Fibroblast of skin of right biceps (primary cell): Measurements from ENCODE around the gene SRMS.
"Not testable (repeated sequence)": the region's sequence is repeated elsewhere in the genome, so short reads cannot be mapped to it uniquely, and the experiment has no call there.

Source experiments
- DNase-seq: peaks from one replicate; pipeline ENCODE4 v3.0.0-alpha.2; 2013

Gene SRMS

DNA sequence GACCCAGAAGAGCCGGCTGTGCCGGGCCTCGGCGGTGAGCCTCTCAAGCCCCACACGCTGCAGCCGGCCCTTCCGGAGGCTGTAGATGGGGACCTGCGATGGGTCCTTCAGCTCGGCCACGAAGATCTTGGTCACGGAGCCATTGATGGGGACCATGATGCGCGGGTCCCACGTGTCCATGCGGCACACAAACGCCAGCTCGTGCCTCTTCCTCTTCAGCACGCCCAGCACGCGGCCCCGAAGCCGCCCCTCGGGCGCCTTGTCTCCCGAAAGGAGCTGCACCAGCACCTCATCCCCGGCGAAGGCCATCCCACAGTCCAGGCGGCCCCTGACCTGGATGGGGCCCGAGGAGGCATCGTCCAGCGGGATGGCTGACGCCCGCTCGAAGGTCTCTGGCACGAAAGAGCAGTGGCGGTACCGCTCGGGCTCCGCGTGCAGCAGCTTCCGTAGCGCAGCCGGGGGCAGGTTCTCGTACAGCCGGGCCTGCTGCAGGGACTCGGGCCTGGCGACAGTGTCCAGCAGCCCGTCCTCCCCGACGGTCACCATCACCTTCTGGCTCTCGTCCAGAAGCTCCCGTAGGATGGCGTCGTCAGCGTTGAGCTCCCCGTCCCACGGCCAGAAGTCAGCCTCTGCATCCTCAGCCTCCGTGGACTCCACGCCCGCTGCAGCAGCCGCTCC lies 17.6 kb upstream of the SRMS start:
- no peak for DNase-seq

DNA sequence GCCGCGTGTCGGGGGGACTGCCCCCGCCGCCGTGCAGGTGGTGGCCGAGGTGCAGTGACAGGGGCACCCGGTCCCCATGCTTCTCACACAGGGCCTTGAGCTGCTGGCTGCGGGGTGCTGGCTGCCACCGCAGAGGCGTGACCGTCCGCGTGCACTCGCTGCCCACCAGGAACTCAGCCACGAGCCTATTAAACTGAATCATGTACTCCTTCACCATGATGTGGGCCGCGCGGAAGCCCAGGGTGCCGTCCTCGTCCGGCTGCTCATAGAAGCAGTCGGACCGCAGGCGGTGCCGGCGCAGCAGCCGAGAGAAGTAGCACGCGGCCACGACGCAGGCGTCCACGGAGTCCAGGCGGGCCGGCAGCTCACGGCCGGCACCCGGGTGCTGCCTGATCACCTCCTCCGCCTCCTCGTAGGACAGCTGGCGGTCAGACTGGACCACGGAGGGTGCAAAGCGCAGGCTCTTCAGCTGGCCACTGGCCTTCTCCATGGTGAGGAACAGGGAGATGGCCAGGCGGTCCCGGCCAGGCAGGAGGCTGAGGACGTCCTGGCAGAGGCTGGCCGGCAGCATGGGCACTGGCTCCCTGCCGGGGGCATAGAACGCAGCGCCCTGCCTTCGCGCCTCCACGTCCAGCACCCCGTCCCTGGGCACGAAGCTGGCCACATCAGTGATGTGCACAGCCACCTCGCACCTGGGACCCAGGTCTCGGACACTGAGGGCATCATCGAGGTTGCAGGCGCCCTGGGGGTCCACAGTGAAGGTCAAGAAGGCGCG lies 16.7 kb upstream of the SRMS start:
- DNase-seq = no peak

DNA sequence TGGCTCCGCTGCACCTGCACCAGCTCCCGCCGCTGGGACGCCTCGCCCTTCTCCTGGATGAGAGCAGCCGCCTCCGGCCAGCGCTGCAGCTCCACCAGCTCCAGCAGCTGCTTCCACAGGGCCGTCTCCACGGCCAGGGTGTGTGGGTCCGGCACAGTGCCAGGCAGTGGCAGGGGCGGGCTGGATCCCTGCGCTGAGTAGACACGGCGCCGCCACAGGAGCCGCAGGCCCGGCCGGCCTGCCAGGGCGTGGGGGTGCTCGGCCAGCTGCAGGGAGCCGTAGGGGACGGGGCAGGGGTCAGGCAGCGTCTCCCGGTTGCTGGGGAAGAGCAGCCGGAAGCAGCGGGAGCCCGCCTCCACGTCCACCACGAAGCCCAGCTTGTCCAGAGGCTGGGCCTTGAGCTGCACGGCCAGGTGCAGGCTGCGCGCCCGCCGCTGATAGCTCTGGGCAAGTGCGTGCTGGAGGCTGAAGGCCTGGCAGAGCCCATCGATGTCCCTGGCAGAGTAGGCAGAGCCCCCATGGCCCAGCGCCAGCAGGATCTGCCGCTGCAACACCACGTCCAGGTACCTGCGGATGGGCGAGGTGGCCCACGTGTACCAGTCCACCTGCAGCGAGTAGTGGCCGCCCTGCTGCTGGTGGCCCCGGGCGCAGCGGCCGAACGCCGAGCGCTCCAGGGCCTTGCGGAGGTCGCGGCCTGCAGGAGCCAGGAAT lies 15.8 kb upstream of the SRMS start:
- no peak for DNase-seq

DNA sequence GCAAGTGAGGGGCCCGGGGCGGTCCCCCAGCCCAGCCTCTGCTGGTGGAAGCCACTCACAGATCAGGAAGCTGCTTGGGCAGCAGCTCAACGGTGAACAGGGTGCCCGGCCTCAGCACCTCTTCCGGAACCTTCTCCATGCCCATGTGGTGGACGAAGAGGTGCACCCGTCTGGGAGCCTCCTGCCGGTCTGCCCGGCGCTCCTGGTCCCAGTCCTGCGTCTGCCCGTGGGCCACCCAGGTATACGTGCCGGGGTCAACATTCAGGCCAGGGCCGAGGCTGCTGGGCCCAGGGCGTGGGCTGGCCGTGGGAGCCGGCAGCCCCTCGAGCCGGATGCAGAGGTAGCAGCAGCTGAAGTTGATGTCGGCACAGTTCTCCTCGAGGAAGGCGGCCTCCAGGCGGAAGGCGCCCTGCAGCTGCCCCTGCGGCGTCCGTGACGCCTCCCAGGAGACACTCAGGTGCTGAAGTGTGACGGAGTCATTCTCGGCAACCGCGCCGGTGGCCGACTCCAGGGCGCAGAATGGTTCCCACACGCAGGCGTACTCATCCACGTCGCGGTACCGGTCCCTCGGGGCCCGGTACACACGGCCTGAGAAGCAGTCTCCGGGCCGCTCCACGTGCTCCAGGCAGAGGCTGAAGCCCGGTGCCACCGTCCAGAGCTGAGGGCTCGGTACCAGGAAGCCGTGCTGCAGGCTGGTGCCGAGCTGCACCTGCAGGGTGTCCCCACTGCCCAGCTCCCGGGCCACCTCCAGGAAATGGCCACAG lies 15.1 kb upstream of the SRMS start:
- DNase-seq = no peak

DNA sequence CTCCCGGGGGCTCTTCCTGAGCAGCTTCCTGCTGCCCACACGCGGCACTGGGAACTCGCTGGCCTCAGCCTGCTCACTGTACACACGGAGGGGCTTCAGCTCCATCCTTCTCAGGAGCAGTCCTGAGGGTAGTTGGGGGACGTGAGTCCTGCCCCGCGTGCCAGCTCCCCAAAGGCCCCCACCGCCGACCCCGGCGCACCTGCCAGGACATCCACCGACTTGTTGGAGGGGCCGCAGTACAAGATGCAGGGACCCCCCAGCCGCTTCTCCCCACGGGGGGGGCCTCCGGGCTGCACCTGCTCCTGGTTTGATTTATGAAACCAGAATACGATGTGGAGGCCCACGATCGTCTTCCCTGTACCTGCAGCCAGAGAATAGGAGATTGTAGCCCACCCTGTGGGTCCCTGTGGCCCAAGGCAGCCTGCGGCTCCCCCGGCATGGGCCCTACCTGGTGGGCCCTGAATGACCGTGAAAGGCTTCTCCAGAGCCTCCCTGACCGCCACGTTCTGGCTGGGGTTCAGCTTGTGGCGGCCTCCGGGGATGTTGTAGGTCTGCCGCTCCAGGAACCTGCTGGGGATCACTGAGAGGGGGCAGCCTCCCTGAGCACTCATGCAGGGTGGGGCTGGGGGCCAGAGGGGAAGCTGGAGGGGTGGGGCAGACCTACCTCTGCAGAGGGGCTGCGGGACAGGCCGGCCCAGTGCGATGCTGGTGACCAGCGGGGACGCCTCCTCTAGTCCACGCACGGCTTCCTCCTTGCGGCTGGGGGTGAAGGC lies 14.3 kb upstream of the SRMS start:
- no peak for DNase-seq

DNA sequence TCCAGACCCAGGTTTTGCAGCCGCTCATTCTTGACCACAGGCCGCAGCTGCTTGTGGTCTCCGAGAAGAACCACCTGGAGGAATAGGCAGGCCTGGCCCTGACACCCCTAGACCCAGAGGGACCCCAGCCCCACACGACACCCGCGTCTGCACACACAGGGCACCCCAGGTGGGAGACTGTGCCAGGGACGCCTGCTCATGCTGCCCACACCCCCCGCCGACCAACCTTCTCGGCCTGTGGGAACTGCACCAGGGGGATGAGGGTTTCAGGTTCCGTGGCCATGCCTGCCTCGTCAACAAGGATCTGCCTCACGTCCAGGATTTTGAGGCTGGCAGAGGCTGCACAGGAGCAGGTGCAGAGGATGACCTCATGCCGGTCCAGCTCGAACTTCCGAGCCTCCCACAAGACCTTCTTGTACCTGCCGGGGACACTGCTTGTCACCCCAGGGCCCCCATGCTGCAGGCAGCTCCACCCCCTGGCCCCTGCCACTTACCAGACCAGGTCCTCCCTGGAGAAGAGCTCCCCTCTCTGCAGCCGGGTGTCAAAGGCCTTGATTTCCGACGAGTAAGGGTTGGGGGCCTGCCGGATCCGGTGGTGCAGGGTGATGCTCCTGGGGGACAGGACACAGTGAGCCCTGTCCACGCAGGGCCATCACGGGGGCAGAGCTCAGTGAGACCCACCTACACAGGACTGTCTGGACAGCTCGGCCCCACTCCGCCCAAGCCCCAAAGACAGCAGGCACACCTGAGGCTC lies 13.5 kb upstream of the SRMS start:
- DNase-seq = no peak

DNA sequence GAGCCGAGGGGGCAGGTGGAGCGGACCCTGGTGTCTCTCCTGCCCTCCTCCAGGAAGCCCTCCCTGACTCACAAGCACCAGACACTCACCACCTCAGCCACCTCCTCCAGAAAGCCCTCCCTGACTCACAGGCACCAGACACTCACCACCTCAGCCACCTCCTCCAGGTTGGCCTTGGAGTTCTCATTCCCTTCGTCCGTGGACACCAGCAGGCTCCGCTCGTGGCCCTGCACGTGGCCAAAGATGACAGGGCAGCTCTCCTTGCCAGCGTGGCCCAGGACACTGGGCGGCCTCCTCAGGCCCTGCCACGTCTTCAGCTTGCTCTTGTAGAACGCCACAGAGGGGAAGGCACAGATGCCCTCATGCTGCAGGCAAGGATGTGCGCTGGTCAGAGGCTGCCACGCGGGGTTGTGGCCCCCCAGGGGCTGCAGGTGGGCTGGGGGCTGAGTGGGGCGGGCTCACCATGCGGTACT lies 12.8 kb upstream of the SRMS start:
- no peak for DNase-seq

DNA sequence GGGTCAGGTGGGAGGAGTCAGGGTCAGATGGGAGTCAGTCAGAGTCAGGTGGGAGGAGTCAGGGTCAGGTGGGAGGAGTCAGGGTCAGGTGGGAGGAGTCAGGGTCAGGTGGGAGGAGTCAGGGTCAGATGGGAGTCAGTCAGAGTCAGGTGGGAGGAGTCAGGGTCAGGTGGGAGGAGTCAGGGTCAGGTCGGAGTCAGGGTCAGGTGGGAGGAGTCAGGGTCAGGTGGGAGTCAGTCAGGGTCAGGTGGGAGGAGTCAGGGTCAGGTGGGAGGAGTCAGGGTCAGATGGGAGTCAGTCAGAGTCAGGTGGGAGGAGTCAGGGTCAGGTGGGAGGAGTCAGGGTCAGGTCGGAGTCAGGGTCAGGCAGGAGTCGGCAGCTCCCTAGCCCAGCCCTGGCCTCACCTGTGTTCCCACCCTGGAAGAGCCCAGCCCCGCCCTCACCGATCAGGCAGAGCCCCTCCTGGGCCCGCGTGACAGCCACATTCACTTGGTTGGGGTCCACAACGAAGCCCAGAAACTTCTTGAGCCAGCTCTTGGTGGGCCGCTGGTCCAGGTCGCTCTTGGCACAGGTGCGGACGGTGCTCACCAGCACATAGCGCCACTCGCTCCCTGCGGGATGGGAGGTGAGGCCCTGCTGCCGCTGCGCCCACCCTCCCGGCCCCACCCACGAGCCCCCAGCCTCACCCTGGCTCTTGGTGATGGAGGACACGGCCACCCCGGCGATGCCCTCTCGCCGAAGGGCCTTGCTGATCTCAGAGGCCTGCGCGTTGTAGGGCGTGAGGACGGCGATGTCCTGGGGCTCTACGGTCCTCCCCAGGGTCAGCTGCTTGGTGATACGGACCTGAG lies 12.2 kb upstream of the SRMS start:
- DNase-seq = not testable (repeated sequence)

DNA sequence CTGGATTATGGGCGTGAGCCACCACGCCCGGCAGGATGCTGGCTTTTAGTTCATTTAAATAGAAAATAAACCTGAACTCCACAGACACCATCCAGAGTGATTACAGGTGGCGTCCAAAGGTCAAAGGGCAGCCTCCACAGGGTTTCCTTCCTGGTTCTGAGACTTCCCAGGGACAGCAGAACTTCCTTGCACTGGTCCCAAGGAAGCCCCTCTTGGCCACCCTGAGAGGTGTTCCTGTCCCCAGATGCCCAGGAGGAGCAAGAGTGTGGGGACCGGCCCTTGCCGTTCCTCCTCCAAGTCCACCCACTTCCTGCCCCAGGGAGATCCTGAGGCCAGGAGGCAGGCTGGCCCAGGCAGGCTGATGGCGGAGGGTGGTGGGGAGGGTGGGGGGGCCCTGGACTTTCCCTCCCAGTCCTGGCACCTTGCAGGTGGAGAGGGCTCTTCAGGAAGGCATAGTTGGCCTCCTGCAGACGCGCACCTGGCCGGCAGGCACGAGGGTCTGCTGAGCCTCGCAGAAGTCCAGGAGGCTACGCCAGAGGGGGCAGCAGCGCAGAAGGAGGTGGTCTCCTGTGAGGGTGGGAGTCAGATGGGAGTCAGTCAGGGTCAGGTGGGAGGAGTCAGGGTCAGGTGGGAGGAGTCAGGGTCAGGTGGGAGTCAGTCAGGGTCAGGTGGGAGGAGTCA lies 11.4 kb upstream of the SRMS start:
- no peak for DNase-seq

DNA sequence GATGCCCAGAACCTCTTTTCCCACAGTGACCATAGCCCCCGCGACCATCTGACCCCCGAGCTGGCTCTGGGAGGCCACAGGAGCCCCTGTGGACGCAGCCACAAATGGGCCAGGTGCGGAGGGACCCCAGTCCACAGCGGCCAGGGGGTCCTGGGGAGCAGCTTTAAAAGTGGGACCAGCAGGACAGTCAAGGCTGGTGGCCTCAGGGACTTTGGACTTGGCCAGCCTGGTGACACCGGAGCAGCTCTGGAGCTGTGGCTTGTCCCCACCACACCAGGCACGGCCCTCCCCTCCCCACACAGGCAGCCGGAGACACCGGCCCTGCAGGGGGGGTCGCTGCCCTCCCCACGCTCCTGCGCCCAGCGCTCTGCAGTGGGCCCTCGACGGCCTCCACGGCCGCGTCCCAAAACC lies 9.9 kb upstream of the SRMS start:
- no peak for DNase-seq

DNA sequence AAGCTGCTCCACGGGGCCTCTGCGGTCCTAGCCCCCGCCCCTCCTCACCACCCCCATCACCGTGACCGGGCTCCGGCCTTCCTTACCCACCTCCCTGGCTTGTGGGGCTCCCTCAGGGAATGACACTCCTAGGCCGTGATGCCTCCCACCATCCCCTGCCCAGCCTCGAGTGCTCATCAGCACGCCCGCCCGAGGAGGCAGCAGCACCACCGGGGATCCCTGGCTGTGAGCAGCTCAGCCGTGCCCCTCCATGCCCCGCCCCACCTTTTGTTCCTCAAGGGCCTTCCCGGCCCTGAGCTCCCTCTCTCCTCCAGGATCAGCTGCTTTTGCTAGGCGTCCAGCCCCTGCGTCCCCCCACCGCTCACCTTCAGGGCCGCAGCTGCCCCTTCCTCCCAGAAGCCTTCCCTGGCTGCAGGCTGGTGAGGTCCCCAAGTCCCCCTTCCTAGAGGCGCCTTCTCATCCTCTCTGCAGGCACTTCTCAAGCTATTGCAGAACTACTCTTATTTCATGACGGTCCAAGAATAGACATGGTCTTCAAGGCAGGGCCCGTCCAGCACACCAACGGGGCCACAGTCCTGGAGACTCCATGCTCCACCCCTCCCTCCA lies 9.4 kb upstream of the SRMS start:
- no peak for DNase-seq

DNA sequence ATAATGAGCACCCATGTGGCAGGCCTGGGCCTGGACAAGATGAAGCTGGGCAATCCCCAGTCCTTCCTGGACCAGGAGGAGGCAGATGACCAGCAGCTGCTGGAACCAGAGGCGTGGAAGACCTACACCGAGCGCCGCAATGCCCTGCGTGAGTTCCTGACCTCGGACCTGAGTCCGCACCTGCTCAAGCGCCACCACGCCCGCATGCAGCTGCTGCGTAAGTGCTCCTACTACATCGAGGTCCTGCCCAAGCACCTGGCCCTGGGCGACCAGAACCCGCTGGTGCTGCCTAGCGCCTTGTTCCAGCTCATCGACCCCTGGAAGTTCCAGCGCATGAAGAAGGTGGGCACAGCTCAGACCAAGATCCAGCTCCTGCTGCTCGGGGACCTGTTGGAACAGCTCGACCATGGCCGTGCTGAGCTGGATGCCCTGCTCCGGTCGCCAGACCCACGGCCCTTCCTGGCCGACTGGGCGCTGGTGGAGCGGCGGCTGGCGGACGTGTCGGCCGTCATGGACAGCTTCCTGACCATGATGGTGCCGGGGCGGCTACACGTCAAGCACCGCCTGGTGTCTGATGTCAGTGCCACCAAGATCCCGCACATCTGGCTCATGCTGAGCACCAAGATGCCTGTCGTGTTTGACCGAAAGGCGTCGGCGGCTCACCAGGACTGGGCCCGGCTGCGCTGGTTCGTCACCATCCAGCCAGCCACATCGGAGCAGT lies 8.3 kb upstream of the SRMS start:
- DNase-seq = no peak

DNA sequence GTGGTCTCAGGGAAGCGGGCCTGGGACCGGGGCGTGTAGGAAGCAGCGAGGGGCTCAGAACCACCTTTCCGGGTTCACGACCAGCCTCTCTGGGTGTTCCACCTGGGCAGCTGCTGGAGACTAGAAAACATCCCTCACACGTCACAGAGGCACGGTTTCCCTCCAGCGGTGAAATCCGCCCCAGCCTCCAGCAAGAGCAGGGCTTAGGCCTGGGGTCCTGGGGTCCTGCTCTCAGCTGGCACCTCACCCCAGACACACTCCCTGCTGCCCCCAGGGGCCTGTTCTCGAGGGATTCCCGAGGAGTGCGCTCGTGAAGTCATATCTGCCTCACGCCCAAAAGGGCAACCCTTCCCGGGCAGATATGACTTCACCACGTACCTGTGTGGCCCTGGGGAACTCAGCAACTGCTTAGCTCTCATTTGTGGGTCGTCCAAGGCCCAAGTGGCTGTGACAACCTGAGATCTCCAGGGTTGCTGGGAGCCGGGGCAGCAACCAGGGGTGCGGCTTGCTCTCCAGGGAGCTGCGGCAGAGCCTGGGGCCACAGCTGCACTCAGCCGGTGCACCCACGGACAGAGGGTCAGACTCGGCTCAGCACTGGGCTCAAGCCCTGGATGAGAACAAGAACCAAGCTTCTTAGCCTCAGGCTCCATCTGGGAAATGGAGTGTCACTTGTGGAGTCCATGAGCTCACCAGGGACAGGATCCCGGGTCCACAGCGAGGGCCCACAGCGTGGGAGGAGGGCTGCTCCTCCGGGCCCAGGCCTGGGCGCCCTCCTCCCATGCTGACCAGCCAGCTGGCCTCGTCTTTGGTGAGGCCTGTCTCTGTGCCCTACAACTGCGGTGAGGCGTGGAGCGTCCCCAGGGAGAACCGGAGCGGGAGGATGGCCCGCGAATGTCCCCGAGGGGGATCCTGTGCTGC lies 7.1 kb upstream of the SRMS start:
- DNase-seq = no peak

DNA sequence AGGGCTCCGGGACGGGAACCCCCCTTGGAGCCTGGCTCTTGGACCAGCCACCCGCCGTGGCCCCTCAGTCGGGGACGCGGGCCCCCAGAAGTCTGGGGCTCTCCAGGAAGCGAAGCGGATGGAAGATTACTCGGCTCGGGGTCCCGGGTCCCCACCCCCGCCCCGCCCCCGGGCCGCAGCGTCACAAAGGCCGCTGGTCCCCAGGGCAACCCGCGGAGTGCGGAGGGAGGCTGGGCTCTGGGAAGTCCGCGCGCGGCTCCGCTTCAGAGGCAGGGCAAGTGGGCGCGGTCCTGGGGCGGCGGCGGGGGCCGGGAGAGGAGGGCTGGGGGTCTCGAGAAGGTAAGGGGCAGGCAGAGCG lies 6.4 kb upstream of the SRMS start, which contains the start of gene FNDC11:
FNDC11 (plus strand) TSS at position 227 of the 358 bp plus-strand sequence. CDS start 1,505 bp downstream, outside the sequence.
- peak; percentile 23 for DNase-seq

DNA sequence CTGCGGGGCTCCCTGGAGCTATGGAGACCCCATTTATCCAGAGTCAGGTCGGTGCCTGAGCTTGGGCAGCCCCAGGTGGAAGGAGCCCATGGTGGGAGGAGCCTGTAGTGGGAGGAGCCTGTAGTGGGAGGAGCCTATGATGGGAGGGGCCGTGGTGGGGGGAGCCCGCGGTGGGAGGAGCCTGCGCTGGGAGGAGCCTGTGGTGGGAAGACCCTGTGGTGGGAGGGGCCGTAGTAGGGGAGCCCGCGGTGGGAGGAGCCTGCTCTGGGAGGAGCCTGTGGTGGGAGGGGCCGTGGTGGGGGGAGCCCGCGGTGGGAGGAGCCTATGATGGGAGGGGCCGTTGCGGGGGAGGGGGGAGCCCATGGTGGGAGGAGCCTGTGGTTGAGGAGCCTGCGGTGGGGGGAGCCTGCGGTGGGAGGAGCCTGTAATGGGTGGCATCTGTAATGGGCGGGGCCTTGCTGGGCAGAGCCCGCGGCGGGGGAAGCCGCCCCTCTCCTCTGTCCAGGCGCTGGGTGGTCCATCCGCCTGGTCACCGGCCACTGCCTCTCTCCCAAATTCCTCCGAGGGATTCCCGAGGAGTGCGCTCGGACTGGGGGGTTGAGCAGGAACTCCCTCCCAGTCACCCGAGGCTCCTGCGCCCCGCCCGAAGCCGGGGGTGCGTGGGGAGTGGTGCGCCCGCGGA lies 5.8 kb upstream of the SRMS start:
- peak; percentile 79 for DNase-seq

DNA sequence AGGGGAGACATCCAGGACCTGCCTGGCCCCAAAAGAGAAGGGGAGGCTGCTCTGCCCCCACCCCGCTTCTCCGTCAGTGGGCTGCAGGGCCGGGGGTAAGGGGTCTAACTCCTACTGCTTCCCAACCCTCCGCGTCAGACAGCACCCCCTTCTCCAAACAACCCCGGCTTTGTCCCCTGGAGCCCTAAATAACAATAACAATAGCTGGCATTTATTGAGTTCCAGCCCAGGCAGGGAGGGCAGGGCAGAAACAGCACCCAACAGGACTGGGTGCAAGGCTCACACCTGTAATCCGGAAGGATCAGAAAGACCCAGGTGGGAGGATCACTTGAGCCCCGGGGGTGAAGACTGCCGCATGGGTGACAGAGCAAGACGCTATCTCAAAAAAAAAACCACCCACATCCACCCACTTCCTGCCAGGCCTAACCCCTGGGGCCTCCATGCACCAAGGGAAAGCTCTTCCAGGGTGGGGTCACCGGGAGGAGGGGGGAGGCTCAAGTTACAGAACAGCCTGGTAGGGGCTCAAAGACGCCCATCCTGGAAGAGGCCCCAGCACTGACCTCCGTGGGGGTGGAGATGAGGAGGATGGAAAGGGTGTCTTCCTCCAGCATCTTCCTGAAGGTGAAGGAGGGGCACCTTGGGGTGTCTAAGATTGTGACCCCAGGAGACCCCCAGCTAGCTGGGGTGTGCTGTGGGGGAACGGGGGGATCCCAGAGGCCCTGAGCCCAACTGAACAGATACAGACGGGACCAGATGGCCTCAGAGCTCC lies 5.1 kb upstream of the SRMS start:
- no peak for DNase-seq
